Mucosa of descending colon (tissue), 3 donors: ENCODE data around the gene ATP1A1. TPM values are rescaled to one million over a fixed set of nuclear protein-coding genes. Genes with fewer than 3 reads are reported as not detected.

Experiments used
- ATAC-seq: fragments of 200-7000 bp; cut with Tn5 transposase; one replicate; pipeline ENCODE4 v1.9.1; 2020; ENCODE audit warnings: mild to moderate bottlenecking, moderate library complexity
- DNase-seq, 3 donors: peaks; one replicate each; pipeline ENCODE4 v3.0.0-alpha.2; 2020
- H3K36me3 ChIP-seq: fragments of 200-600 bp; one replicate; pipeline ENCODE4 v1.8.0; 2021; ENCODE audit warnings: low read depth, mild to moderate bottlenecking
- H3K4me1 ChIP-seq: fragments of 200-600 bp; one replicate; pipeline ENCODE4 v1.8.0; 2021; ENCODE audit warnings: low read depth, mild to moderate bottlenecking
- H3K4me3 ChIP-seq: fragments of 200-600 bp; one replicate; pipeline ENCODE4 v1.8.0; 2021; ENCODE audit warnings: mild to moderate bottlenecking
- H3K9me3 ChIP-seq: fragments of 200-600 bp; one replicate; pipeline ENCODE4 v1.8.0; 2021; ENCODE audit warnings: mild to moderate bottlenecking
- CTCF ChIP-seq: fragments of 200-600 bp; IDR thresholded peaks from one replicate; pipeline ENCODE4 v1.8.0; 2022; ENCODE audit warnings: antibody characterized with exemption, mild to moderate bottlenecking
- intact Hi-C, 2 donors: fragments of 100-400 bp; cut with DNase I in 1 of 2; cut with micrococcal nuclease in 1 of 2; formaldehyde crosslinking; loops; one replicate each; pipeline versions ENCODE4 v1.11.0 to v1.11.1; 2022; cut with DNase I, micrococcal nuclease
- total RNA-seq, 3 donors: library from RNA; stranded (reverse); fragmentation: NEBNext Ultra II Directional in 2 of 3; extraction: Animal tissue kit (Norgen Biotek cat#: 25700) in 2 of 3; gene quantifications; one replicate each; pipeline versions ENCODE4 v1.2.1 to v1.2.4, GENCODE V29; 2021 to 2023
- donor health status: DM: no; HTN: no; CAD: no; lungs with moderate emphysema.
- donor health status: DM: no; HTN: no; CAD: no.
- donor health status: DM: no; HTN: yes; CAD: no.

Gene ATP1A1
- total RNA-seq, 3 donors from 2014 or later: 1,136 to 3,461 (median 1,634) TPM

- Histone ChIP-seq H3K36me3 (no peaks in the 10 kb centered on the region), H3K4me3 (no peak overlapping the region), H3K9me3 (no peaks in the 10 kb centered on the region), H3K4me1 (peaks cover 10% of the 10 kb centered on the region)
- ATAC-seq (no peak), DNase-seq (no peak)
- no peak for TF ChIP-seq CTCF
- intact Hi-C loops: loop anchor here in 1 of 2 donors (5.0 kb wide), 1 partner anchor 55 kb away; no protein-coding TSS in a partner anchor
These were observed 43.9 kb downstream of the ATP1A1 start for GRCh38 chr1:116416854-116417513.

GRCh38 chr1:116417678-116418077 is 44.6 kb downstream of the ATP1A1 start:
- no peak for DNase-seq
- Histone ChIP-seq H3K4me1 (peaks cover 10% of the 10 kb centered on the region), H3K4me3 (no peak overlapping the region), H3K9me3 (no peaks in the 10 kb centered on the region), H3K36me3 (no peaks in the 10 kb centered on the region)
- TF ChIP-seq CTCF: no peak
- intact Hi-C loops: loop anchor here in 1 of 2 donors (5.0 kb wide), 1 partner anchor 55 kb away; no protein-coding TSS in a partner anchor
- peak; percentile 6 for ATAC-seq

- peak; percentile 97 for ATAC-seq
- intact Hi-C loops: loop anchor here in 1 of 2 donors (5.0 kb wide), 1 partner anchor 56 kb away; no protein-coding TSS in a partner anchor
These were observed 45.2 kb downstream of the ATP1A1 start for GRCh38 chr1:116418091-116418830.

GRCh38 chr1:116420417-116421200 is 47.6 kb downstream of the ATP1A1 start:
- Histone ChIP-seq H3K36me3 (no peaks in the 10 kb centered on the region), H3K9me3 (no peaks in the 10 kb centered on the region), H3K4me1 (peaks cover 10% of the 10 kb centered on the region), H3K4me3 (no peak overlapping the region)
- DNase-seq (no peak), ATAC-seq (no peak)
- intact Hi-C loops: no loop called here
- TF ChIP-seq CTCF: no peak

More at GRCh38 chr1:116418091-116418830, 45.2 kb downstream of the ATP1A1 start:
- Histone ChIP-seq H3K36me3 (no peaks in the 10 kb centered on the region), H3K4me1 (peaks cover 10% of the 10 kb centered on the region), H3K4me3 (peak overlapping the region; percentile 38), H3K9me3 (no peaks in the 10 kb centered on the region)
- no peak for TF ChIP-seq CTCF
- peak; percentile 84 to 92 (median 91) for DNase-seq

- Histone ChIP-seq H3K9me3 (no peaks in the 10 kb centered on the region), H3K4me3 (no peak overlapping the region), H3K36me3 (no peaks in the 10 kb centered on the region), H3K4me1 (no peaks in the 10 kb centered on the region)
- intact Hi-C loops: no loop called here
- ATAC-seq (no peak), DNase-seq (no peak)
- TF ChIP-seq CTCF: no peak
These were observed 51.4 kb downstream of the ATP1A1 start for GRCh38 chr1:116424438-116424837.
